ENCODE measurements around the gene RXRB.

RXRB gene

GRCh38 chr6:33207552-33208090, 7.2 kb upstream of the RXRB start:
- Histone ChIP-seq H3K4me3 (ENCODE audit: low read length) (peak overlapping the region; percentile 94), H3K36me3 (ENCODE audit: control insufficient read depth, low read length) (peaks cover 26% of the 10 kb centered on the region), H3K9me2 (replicated peaks; ENCODE audit: control insufficient read depth, low read length) (no peaks in the 10 kb centered on the region), H3K79me2 (ENCODE audit: control insufficient read depth, low read length) (peaks cover 21% of the 10 kb centered on the region), H3K27me3 (ENCODE audit: control insufficient read depth, low read length) (no peaks in the 10 kb centered on the region; the same call in 1 of the 2 replicates), H4K20me1 (ENCODE audit: control insufficient read depth, insufficient read depth, low read depth, low read length) (no peaks in the 10 kb centered on the region; the same call in 1 of the 2 replicates), H3K27ac (ENCODE audit: low read depth, low read length) (peak overlapping the region; percentile 64), H3F3A (ENCODE audit: control insufficient read depth, insufficient read depth) (peaks cover 30% of the 10 kb centered on the region), H3K4me1 (ENCODE audit: control insufficient read depth, low read length) (peaks cover 39% of the 10 kb centered on the region), H3K4me2 (ENCODE audit: low read length) (peak overlapping the region; percentile 99), H3K9me3 (ENCODE audit: control insufficient read depth, insufficient read depth, low read length) (no peaks in the 10 kb centered on the region)
- TF ChIP-seq CTCF (IDR thresholded peaks at IDR 0.05; ENCODE audit: low read depth, low read length, poor library complexity, severe bottlenecking) (no peak), EZH2phosphoT487 (IDR thresholded peaks at IDR 0.05; ENCODE audit: borderline replicate concordance, low read length) (no peak)

DNA sequence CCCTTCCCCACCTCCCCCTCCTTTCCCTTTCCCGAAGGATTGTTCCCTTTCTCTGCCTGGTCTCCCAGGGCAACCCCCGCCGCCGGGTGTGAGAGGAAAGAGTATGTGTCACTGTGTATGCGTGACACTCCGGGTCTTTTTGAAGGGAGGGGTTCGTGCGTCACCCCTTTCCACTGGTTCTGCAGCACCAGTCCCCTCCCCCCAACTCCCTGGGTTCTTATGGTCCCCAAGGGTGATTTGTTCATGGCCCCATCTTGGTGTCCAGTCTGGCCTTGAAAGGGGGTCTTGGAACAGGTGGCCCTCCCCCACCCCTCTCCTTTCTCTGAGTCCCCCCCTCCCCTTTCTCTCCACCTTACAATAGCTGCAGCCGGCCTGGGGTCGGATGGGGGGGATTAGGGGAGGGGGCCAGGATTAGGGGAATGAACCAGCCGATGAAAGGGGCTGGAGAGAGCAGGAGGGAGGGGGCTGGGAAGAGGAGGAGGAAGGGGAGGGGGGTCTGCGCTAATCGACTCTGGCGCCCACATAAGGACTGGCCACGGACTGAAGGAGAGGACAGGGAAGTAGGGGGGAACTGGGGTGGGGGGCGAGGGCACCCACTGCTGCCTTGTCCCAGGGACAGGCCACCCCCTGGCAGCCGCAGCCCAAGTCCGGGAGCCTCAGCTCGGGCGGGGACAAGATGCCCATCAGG, 6.5 kb upstream of the RXRB start:
- no peaks in the 10 kb centered on the region; the same call in 1 of the 2 replicates for H4K20me1 ChIP-seq (ENCODE audit: control insufficient read depth, insufficient read depth, low read depth, low read length)
- H3K4me1 ChIP-seq (ENCODE audit: control insufficient read depth, low read length), result peaks cover 43% of the 10 kb centered on the region
- peak overlapping the region; percentile 99 for H3K4me2 ChIP-seq (ENCODE audit: low read length)
- H3K27ac ChIP-seq (ENCODE audit: low read depth, low read length), result no peak overlapping the region
- H3F3A ChIP-seq (ENCODE audit: control insufficient read depth, insufficient read depth), result peaks cover 31% of the 10 kb centered on the region
- peak overlapping the region; percentile 94 for H3K4me3 ChIP-seq (ENCODE audit: low read length)
- H3K9me3 ChIP-seq (ENCODE audit: control insufficient read depth, insufficient read depth, low read length), result no peaks in the 10 kb centered on the region
- H3K79me2 ChIP-seq (ENCODE audit: control insufficient read depth, low read length), result peaks cover 27% of the 10 kb centered on the region
- peaks cover 29% of the 10 kb centered on the region for H3K36me3 ChIP-seq (ENCODE audit: control insufficient read depth, low read length)
- no peaks in the 10 kb centered on the region for H3K9me2 ChIP-seq (replicated peaks; ENCODE audit: control insufficient read depth, low read length)
- no peaks in the 10 kb centered on the region for H3K27me3 ChIP-seq (ENCODE audit: control insufficient read depth, low read length)
- TF ChIP-seq EZH2phosphoT487 (IDR thresholded peaks at IDR 0.05; ENCODE audit: borderline replicate concordance, low read length) (no peak), CTCF (IDR thresholded peaks at IDR 0.05; ENCODE audit: low read depth, low read length, poor library complexity, severe bottlenecking) (no peak)

DNA sequence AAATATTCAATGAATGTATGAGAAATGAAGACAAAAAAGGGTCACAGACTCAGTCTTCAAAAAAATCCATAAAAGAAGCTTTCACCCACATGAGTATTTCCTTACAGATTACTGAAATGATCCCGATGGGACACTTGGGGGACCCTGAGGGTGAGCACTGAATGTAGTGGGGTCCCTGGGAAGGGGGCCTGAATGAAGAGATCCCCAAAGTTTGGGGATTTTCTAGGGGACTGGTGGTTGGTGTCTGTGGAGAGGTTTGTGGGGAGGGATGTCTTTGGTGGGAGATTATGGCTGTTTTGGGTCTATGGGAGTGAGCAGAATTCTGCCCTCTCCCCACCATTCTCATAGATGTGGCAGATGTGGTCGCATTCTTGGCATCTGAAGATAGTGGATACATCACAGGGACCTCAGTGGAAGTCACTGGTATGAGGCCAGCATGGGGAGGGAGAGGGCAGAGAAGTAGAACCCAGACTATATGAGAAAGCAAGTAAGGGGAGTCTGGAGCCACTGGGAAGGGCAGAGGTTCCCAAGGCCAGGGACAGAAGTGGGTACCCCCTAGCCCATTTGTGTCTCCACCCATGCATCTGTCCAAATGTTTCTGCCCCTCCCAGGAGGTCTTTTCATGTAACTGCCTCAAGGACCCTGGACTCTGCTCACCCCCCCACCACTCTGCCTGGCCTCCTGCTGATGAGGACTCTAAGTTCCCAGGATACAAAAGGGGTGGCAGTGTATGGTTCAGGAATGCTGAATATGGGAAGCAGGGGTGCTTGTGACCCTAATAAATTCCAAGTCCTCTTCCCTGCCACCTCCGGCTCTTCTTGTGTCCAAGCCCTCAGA, 5.8 kb upstream of the RXRB start:
- H3K4me3 ChIP-seq (ENCODE audit: low read length), result no peak overlapping the region

More for the DNA sequence above, 5.8 kb upstream of the RXRB start:
- peaks cover 51% of the 10 kb centered on the region for H3K4me1 ChIP-seq (ENCODE audit: control insufficient read depth, low read length)
- H3K27me3 ChIP-seq (ENCODE audit: control insufficient read depth, low read length), result no peaks in the 10 kb centered on the region
- no peak overlapping the region for H3K4me2 ChIP-seq (ENCODE audit: low read length)
- H3K36me3 ChIP-seq (ENCODE audit: control insufficient read depth, low read length), result peaks cover 37% of the 10 kb centered on the region
- no peaks in the 10 kb centered on the region for H3K9me2 ChIP-seq (replicated peaks; ENCODE audit: control insufficient read depth, low read length)
- no peaks in the 10 kb centered on the region for H4K20me1 ChIP-seq (ENCODE audit: control insufficient read depth, insufficient read depth, low read depth, low read length)
- H3K9me3 ChIP-seq (ENCODE audit: control insufficient read depth, insufficient read depth, low read length), result no peaks in the 10 kb centered on the region
- TF ChIP-seq CTCF (IDR thresholded peaks at IDR 0.05; ENCODE audit: low read depth, low read length, poor library complexity, severe bottlenecking) (no peak), EZH2phosphoT487 (IDR thresholded peaks at IDR 0.05; ENCODE audit: borderline replicate concordance, low read length) (no peak)
- H3K79me2 ChIP-seq (ENCODE audit: control insufficient read depth, low read length), result peaks cover 35% of the 10 kb centered on the region
- peaks cover 31% of the 10 kb centered on the region for H3F3A ChIP-seq (ENCODE audit: control insufficient read depth, insufficient read depth)
- no peak overlapping the region for H3K27ac ChIP-seq (ENCODE audit: low read depth, low read length)
